ENCODE measurements around the gene ATOSB.

- TF ChIP-seq CTCF (IDR thresholded peaks at IDR 0.05) (no peak), POLR2A (IDR thresholded peaks at IDR 0.05) (no peak)
Observed at GRCh38 chr9:35079041-35079425, 36.6 kb downstream of the ATOSB start.

All from lower leg skin (tissue), 3 donors.